Inflammatory macrophage treated with lipopolysaccharide for 1 hour (primary cell): ENCODE data around the gene SMIM30.
"Not testable (repeated sequence)": the region's sequence is repeated elsewhere in the genome, so short reads cannot be mapped to it uniquely, and the experiment has no call there.

ENCODE experiments used
- DNase-seq, 2 donors: peaks; one replicate each; pipeline ENCODE4 v3.0.0-alpha.2; 2020 to 2022

Gene SMIM30, protein sequence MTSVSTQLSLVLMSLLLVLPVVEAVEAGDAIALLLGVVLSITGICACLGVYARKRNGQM

DNA sequence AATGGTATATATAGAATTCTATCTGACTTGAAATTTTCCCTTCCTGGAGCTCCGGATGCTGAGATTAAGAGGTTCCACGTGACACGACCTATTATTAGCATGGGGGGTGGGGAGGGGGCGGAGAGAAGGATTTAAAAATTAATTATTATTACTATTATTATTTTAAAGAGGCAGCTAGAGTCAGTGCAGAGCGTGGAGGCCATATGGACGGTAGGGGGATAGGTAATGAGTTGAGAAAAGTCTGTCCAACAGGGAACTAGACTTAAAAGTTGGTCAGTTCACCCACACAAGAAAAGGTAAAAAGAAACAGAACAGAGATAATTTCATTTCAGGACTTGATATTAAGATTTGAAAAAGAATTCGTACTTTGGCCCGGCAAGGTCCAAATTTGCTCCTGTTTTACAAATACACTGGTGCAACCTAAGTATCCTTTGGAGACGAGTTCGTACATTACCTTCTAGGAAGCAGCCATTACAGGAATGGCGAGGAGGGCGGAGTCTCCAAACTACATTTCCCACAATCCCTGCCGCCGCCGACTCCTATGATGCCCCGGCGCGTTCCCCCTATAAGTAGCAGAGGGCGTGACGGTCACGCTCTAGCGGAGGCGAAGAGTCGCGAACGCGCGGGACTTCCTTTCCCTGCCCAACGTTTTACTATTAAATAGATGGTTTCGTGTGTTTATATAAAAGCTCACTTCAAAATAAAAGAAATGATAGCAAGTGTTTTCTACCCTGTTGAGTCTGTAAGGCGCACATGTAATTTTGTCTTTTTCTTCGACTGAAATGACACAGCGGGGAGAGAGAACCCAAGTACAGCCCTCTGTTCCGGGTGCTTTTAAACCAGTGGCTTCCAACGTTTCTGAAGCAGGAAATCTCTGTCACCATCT, at the start of gene SMIM30:
TSS of gene SMIM30 (minus strand) at position 481 of the 886 bp plus-strand sequence. CDS start 976 bp downstream, outside the sequence.
- DNase-seq: peak; percentile 92

GRCh38 chr7:113166176-113166575, 47.8 kb upstream of the SMIM30 start:
- DNase-seq: not testable (repeated sequence)

DNA sequence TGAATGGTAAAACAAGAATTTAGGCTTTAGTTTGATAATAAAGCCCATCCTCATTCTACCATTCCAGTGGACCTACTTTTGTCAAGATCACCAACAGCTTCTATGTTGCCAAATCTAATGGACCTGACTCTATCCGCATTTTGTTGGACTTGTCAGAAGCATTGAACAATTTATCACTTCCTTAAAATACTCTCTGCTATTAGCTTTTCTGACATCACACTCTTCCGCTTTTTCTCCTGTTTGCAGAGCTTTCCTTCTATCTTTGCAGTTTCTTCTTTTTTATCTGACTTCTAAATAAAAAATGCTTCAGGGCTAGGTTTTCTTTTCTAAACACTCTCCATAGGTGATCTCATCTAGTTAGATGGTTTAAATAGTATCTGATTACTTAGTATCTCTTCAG, 42.7 kb upstream of the SMIM30 start:
- no peak for DNase-seq

GRCh38 chr7:113159746-113160339, 41.5 kb upstream of the SMIM30 start:
- peak in 1 of 2 donors; percentile 33 for DNase-seq

- DNase-seq: peak; percentile 36 to 61
Observed at GRCh38 chr7:113158756-113159155, 40.4 kb upstream of the SMIM30 start.

DNA sequence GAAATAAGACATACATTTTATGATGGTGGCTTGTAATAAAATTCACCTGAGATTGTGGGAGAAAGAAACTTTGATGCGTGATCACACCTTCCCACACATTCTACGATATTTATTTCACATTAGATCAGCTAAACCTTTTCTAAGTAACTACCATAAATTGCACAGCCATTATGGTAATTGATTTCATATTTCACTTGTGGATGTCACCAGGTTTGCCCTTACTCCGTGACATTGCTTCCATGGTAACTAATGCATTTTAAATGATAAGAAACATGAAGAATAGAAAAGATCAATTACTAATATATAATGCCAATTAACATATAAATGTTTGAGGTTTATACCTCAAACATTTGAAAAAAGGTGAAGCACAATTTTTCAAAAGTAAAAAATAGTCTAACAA, 35.8 kb upstream of the SMIM30 start:
- DNase-seq: no peak

DNA sequence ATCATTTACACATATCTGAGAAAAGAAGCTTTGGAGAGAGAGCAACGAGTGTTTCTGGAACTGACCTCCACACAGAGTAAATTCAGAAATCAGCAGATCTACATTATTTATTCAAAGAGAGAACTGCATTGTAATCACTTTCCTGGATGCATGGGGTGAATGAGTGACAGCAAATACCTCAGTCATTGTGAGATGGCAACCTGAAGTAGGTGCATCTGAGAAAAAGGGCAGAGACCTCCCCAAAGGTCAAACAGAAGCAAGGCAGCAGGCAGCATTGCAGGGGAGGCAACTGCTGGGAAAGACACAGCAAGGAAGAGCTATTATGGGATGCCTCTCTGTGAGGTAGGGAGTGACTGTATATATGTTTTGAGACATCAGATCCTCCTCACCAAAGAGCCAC, 26.5 kb upstream of the SMIM30 start:
- no peak for DNase-seq

DNA sequence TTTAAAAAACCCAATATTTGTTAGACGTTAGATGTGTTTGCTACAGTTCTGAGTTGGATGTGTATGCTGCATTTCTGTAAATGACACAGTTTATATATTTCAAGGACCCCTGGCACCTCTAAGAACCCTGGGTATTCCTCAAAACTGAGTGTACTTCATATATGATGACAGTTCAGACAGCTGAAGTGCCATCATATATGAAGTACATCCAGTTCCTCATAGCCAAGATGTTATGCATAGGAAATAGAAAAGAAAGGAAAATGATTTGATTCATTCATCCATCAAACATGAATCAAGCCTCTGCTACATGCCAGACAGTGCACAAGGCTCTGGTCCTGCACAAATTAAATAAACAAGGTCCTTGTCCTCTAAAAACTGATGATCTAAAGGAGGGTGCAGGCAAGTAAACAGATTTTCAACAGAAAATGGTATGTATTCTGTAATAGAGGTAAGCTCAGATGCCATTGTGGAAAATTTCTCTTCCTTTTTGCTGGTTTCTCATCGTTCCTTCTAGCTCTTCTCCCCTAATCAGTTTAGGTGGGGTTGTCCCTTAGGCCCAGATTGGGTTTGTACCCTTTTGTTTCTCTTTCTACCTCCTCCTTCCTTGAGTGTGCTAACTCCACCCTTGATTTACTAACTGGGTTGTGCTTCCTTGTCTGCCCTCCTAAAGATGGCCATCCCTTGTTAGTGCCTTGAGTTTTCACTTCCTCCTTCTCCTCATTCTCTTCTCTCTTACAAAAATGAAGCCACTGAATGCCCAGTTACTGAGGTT, 25.3 kb upstream of the SMIM30 start:
- no peak for DNase-seq

DNA sequence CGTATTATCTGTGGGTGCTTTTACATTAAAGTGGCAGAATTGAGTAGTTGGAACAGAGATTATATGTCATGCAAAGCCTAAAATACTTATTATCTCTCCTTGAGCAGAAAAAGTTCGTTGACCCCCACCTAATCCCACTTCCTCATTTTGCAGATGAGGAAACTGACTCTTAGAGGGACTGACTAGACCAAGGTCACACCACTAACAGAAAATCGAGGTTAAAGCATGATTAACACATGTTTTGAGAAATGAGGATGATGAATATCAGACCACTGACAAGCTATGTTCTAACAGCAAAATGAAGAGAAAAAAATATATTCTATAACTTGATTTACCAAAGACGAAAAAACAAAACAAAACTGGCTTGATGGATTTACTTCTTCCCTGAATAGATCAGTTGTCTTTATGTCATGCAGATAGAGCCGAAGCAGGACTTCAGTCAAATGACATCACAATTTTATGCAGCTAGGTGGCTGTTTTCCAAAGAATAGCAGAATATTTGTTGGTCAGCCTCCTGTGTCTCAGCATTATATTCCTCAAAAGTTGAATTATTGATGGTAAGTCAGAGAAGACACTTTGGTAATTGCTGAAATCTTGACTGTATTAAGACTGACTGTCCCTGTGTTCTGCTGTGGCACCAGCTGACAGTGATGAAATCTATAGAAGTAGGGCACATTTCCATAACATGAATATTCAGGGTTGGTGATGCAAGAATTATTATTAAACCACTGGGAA, 24.2 kb upstream of the SMIM30 start:
- DNase-seq: peak in 1 of 2 donors; percentile 26

- DNase-seq: no peak
Observed at GRCh38 chr7:113141803-113142202, 23.4 kb upstream of the SMIM30 start.

GRCh38 chr7:113140956-113141355, 22.6 kb upstream of the SMIM30 start:
- no peak for DNase-seq

GRCh38 chr7:113137241-113137640, 18.9 kb upstream of the SMIM30 start:
- no peak for DNase-seq

DNA sequence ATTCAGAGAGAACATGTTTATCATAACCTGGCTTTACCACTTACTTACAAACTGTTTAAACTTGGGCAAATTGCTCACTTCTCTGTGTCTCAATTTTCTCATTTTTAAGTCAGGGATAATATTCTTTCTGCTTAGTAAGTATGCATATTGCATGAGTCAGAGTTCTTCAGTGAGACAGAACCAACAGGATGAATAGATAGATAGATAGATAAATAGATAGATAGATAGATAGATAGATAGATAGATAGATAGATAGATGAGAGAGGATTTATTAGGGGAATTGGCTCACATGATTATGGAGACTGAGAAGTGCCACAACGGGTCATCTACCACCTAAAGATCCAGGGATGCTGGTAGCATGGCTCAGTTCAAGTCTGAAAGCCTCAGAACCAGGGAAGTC, 15.7 kb upstream of the SMIM30 start:
- DNase-seq: no peak

GRCh38 chr7:113131367-113131766, 13.0 kb upstream of the SMIM30 start:
- DNase-seq: no peak

DNA sequence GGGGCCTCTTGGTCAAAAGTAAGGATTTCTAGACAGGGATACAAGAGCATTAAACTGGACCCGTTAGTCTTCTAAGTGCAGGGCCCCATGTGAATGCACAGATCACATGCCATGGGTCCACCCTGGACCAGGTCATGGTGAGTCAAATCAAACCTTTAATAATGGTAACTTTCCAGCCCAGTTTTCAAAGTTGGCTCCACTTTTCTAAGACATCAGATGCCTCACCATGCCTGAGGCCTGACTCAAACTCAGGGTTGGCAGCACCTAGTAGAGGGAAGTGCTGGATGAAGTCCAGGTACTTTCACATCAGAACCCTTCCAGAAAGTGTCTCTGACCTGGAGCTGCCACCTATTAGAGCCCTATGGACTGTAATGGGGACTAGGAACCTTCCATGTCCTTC, 9.7 kb upstream of the SMIM30 start:
- DNase-seq: no peak

DNA sequence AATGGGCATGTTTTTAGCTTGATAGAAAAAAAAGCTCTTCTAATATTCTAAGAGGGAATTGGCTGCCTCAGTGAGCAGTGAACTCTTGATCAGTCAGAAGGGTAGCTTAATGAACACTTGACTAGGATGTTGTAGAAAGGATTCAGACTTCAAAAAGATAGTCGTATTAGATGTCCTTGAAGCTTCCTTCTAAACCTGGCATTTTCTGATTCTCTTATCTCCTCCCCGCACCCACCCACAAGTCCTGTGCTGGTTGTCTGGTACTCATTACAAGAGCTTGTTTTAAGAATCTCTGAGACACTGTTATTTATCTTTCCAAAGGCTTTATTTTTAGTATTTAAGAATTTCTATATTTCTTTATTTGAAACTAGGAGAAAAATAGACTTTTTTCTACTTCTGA, 7.4 kb upstream of the SMIM30 start:
- no peak for DNase-seq

- no peak for DNase-seq
Observed at GRCh38 chr7:113122744-113123143, 4.4 kb upstream of the SMIM30 start.

DNA sequence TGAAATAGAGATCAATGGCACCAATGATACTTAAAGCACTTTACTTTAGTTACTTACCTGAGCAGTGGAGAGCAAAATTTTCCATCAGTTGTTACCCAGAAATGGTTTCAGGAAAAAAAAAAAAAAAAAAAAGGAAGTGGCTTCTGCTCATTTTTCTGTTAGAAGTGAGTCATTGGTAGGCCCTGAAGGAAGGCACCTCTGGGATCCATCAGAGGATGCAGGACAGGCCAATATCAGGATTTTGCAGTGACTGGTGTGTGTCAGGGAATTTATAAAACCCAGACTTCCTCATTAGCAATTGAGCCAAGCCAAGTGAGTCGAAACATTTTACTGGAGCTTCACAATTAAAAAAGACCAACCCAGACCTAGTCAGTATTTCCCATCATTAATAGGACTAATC, 2.3 kb upstream of the SMIM30 start:
- no peak for DNase-seq

DNA sequence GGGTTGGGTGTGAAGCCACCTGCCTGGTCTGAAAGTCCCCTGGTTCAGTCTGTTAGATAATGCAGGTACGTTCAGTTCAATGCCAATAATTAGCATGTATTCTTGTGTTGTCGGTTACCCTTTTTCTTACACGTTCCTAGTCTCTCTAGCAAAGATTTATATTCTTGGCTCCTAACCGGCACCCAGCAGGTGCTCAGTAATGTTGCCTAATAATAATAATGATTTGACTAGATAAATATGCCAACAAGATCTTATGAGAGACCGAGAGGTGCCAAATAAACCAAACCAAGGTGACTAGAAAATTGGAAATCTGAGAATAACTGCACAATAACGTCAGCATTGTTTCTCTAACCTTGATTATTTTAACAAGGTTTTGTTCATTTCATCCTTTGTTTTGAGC, 1.1 kb upstream of the SMIM30 start:
- no peak for DNase-seq

GRCh38 chr7:113117374-113117774, 980 bp downstream of the SMIM30 start:
- DNase-seq: peak; percentile 53 to 61

- DNase-seq: no peak
Observed at GRCh38 chr7:113113912-113114311, 4.4 kb downstream of the SMIM30 start.

DNA sequence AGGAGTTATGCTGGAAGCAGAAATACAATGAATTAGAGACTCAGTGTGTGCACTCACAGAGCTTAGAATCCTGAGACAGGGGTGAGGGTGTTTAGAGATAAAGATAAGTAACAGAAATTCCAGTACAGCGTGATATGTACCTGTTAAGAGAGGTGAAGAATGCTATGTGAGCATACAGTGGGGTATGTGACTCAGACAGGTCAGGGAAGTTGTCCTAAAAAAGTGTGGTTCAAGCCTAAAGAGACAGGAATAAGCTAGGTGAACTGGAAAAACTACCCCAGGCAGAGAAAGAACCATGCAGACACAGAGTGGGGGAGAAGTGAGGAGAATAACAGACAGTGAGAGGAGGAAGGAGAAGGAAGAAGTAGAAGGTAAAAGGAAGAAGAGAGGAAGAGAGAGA, 8.6 kb downstream of the SMIM30 start:
- no peak for DNase-seq

DNA sequence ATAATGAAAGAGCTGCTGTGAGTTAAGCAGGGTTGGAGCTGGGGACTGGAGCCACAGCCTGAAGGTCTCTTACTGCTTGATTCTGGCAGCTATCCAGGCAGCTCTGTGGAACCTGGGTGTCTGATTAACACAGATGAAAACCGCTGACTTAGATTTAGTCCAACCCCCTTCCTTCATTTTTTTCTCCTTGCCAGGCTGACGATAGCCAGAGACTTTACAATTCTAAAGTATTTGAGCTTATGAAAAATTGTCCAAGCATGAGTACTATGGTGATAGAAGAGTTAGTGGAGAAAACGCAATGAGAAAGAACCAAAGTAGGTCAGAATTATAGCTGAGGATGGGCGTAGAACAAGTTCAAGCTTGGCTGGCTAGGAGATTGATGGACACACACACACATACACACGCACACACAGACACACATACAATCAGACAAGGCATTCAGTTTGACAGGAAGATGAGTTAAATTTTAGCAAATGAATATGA, 18.2 kb downstream of the SMIM30 start:
- no peak for DNase-seq
